HCT116 (cell line): ENCODE data around the gene TMEM186. TPM values are rescaled to one million over a fixed set of nuclear protein-coding genes. Genes with fewer than 3 reads are reported as not detected.

Experiments
- ATAC-seq: fragments of 200-7000 bp; cut with Tn5 transposase; 2 replicates; pipeline ENCODE4 v1.9.1; 2020; ENCODE audit warnings: mild to moderate bottlenecking, moderate library complexity
- BruUV-seq: library from RNA; stranded (reverse); fragments of 400-500 nt; replicated peaks from 2 replicates; lab custom pipeline; 2021; lab: Mats Ljungman, UMichigan
- CTCF ChIA-PET: fragments of 300-600 bp; sonication (Branson Sonifier 250); formaldehyde crosslinking; loops from one replicate; lab custom pipeline; 2021; ENCODE audit warnings: antibody characterized with exemption; lab: Charles Lee
- POLR2A ChIA-PET: fragments of 300-600, 350-600 bp; sonication (Branson Sonifier 250); formaldehyde crosslinking; loops from one replicate; lab custom pipeline; 2021; ENCODE audit warnings: antibody characterized with exemption; lab: Charles Lee
- RAD21 ChIA-PET, 2 experiments: fragments of 300-600 bp; sonication (Branson Sonifier 250); formaldehyde crosslinking; loops; one replicate each; lab custom pipeline; 2023; ENCODE audit warnings: low total read pairs in 2 of 2; ENCODE audit not compliant: uncharacterized antibody in 2 of 2, unreplicated experiment in 2 of 2, low non-redundant PET in 1 of 2; lab: Charles Lee
- DNase-seq: peaks from one replicate; pipeline ENCODE4 v3.0.0-alpha.2; 2010; ENCODE audit warnings: low read depth, low spot score
- H2AFZ ChIP-seq: fragments of 200-600 bp; shearing (Covaris generic), sonication (generic); 2 replicates; pipeline ENCODE4 v1.6.1; 2017; ENCODE audit warnings: low read depth, mixed run types, mixed read lengths, antibody characterized with exemption, low read length; ENCODE audit not compliant: poor library complexity, severe bottlenecking
- H3K27ac ChIP-seq: 2 replicates; pipeline ENCODE4 v1.5.1; 2012; ENCODE audit warnings: low read depth, low read length
- H3K27me3 ChIP-seq: fragments of 200-600 bp; sonication (generic); 2 replicates; pipeline ENCODE4 v1.6.1; 2016; ENCODE audit warnings: mixed run types, low read length, mixed read lengths; ENCODE audit not compliant: insufficient read depth
- H3K36me3 ChIP-seq, 2 experiments: fragments of 200-500 bp in 1 of 2; fragments of 200-600 bp in 1 of 2; sonication (Bioruptor generic) in 1 of 2; sonication (generic) in 1 of 2; 2 replicates each; pipeline versions ENCODE4 v1.5.1 to v1.6.1; 2014 to 2016; ENCODE audit warnings: low read length in 2 of 2, inconsistent platforms in 1 of 2, mixed read lengths in 1 of 2, mixed run types in 1 of 2; ENCODE audit not compliant: insufficient read depth in 2 of 2, control insufficient read depth in 1 of 2
- H3K4me1 ChIP-seq, 2 experiments: fragments of 200-600 bp in 1 of 2; sonication (generic) in 1 of 2; 2 replicates each; pipeline versions ENCODE4 v1.5.1 to v1.6.1; 2012 to 2017; ENCODE audit warnings: low read length in 2 of 2, inconsistent platforms in 1 of 2, mild to moderate bottlenecking in 1 of 2, mixed read lengths in 1 of 2, mixed run types in 1 of 2, moderate library complexity in 1 of 2; ENCODE audit not compliant: insufficient read depth in 2 of 2, control insufficient read depth in 1 of 2
- H3K4me2 ChIP-seq: fragments of 200-600 bp; sonication (generic); 2 replicates; pipeline ENCODE4 v1.6.1; 2017; ENCODE audit warnings: mixed run types, low read length, mixed read lengths
- H3K4me3 ChIP-seq, 2 experiments: fragments of 200-600 bp in 1 of 2; sonication (generic) in 1 of 2; replicated peaks in 1 of 2; 2 replicates each; pipeline ENCODE4 v1.5.1; 2011 to 2016; ENCODE audit warnings: low read length in 2 of 2, control low read depth in 1 of 2, low read depth in 1 of 2, mild to moderate bottlenecking in 1 of 2, mixed read lengths in 1 of 2, mixed run types in 1 of 2
- H3K79me2 ChIP-seq: fragments of 200-600 bp; sonication (generic); 2 replicates; pipeline ENCODE4 v1.6.1; 2017; ENCODE audit warnings: mild to moderate bottlenecking, mixed run types, low read length, moderate library complexity, mixed read lengths; ENCODE audit not compliant: insufficient read depth
- H3K9ac ChIP-seq: fragments of 200-600 bp; sonication (generic); 2 replicates; pipeline ENCODE4 v1.6.1; 2016; ENCODE audit warnings: low read length, mixed read lengths
- H3K9me2 ChIP-seq: fragments of 200-600 bp; sonication (generic), shearing (Covaris generic); 2 replicates; pipeline ENCODE4 v1.6.1; 2017; ENCODE audit warnings: mixed run types, mild to moderate bottlenecking, moderate library complexity; ENCODE audit not compliant: insufficient read depth
- H3K9me3 ChIP-seq, 2 experiments: fragments of 200-500 bp in 1 of 2; fragments of 200-600 bp in 1 of 2; sonication (Bioruptor generic) in 1 of 2; sonication (generic) in 1 of 2; 2 replicates each; pipeline ENCODE4 v1.6.1; 2014 to 2017; ENCODE audit warnings: low read length in 2 of 2, mixed read lengths in 2 of 2, inconsistent platforms in 1 of 2, low read depth in 1 of 2, mild to moderate bottlenecking in 1 of 2, mixed run types in 1 of 2, moderate library complexity in 1 of 2; ENCODE audit not compliant: control insufficient read depth in 1 of 2, insufficient read depth in 1 of 2
- H4K20me1 ChIP-seq: fragments of 200-600 bp; sonication (generic), shearing (Covaris generic); 2 replicates; pipeline ENCODE4 v1.6.1; 2017; ENCODE audit warnings: mixed run types, mild to moderate bottlenecking, moderate library complexity; ENCODE audit not compliant: insufficient read depth
- CBX3 ChIP-seq: IDR thresholded peaks from 2 replicates; pipeline ENCODE4 v1.6.1; 2012; ENCODE audit warnings: low read depth
- EGR1 ChIP-seq: IDR thresholded peaks from 2 replicates; pipeline ENCODE4 v1.6.1; 2012; ENCODE audit warnings: low read depth
- EZH2 ChIP-seq: fragments of 200-600 bp; sonication (generic); IDR thresholded peaks from 2 replicates; pipeline ENCODE4 v1.6.1; 2017; ENCODE audit warnings: antibody characterized with exemption, mixed run types
- FOSL1 ChIP-seq: IDR thresholded peaks from 2 replicates; pipeline ENCODE4 v1.6.1; 2012; ENCODE audit warnings: low read depth
- POLR2A ChIP-seq: IDR thresholded peaks from 2 replicates; pipeline ENCODE4 v1.7.0; 2011; ENCODE audit warnings: borderline replicate concordance; ENCODE audit not compliant: insufficient read depth, insufficient read length; ENCODE audit errors: extremely low read depth
- POLR2AphosphoS5 ChIP-seq: IDR thresholded peaks from 2 replicates; pipeline ENCODE4 v1.6.1; 2011; ENCODE audit warnings: mild to moderate bottlenecking, low read depth, low read length, moderate library complexity
- intact Hi-C: fragments of 100-400 bp; cut with micrococcal nuclease; formaldehyde crosslinking; loops from 2 replicates; pipeline ENCODE4 v1.10.0; 2022
- total RNA-seq: library from RNA; stranded (reverse); gene quantifications from one replicate; pipeline ENCODE4 v1.2.1, GENCODE V29; 2021; ENCODE audit not compliant: unreplicated experiment
- TF ChIP-seq, protein P1 (sequence below): IDR thresholded peaks from 2 replicates; pipeline ENCODE4 v1.6.1; 2012
- TF ChIP-seq, protein P2 (sequence below): IDR thresholded peaks from 2 replicates; pipeline ENCODE4 v1.6.1; 2011; ENCODE audit warnings: mild to moderate bottlenecking, low read length, moderate library complexity; ENCODE audit not compliant: insufficient replicate concordance; ENCODE audit errors: extremely low read depth

The TMEM186 gene
- total RNA-seq, 1 experiment from 2014 or later, result 14.0 TPM

DNA sequence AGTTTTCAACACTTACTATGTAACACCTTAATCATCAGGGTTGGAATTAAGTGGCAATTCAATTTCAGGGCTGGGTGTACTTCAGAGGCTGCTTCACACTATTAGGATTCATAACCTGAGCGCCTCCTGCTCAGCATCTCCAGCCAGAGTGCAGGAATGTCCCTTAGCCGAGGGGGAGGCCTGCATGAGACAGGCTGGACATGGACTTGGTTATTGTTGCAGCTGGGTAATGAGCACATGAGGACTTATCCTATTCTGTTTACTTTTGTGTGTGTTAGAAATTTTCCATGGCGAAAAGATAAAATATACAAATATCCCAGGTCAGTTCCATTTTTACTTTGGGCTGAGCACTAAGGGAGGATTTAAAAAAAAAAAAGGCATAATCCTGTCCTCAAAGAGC, 10.6 kb upstream of the TMEM186 start:
- BruUV-seq, result no TSS peak
- Histone ChIP-seq H3K79me2 (peaks cover 82% of the 10 kb centered on the region), H2AFZ (no peak overlapping the region), H3K9me3 (no peaks in the 10 kb centered on the region), H3K4me2 (no peak overlapping the region), H4K20me1 (0 out of 2 replicates have a peak, but pooled peaks cover 6% of the 10 kb centered on the region), H3K27me3 (no peaks in the 10 kb centered on the region), H3K9ac (no peak overlapping the region), H3K4me3 (no peak overlapping the region), H3K4me1 (no peaks in the 10 kb centered on the region), H3K27ac (no peak overlapping the region), H3K36me3 (peaks cover 59 to 67% of the 10 kb centered on the region in 2 experiments), H3K9me2 (no peaks in the 10 kb centered on the region)
- RAD21 ChIA-PET, result no interaction called here
- CTCF ChIA-PET, result no interaction called here
- intact Hi-C loops, result no loop called here
- TF ChIP-seq CBX3 (no peak), POLR2A (no peak), FOSL1 (no peak), EGR1 (no peak)
- TF ChIP-seq, protein P1, sequence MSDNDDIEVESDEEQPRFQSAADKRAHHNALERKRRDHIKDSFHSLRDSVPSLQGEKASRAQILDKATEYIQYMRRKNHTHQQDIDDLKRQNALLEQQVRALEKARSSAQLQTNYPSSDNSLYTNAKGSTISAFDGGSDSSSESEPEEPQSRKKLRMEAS, result no peak
- ATAC-seq (no peak), DNase-seq (no peak)
- POLR2A ChIA-PET, result no interaction called here

DNA sequence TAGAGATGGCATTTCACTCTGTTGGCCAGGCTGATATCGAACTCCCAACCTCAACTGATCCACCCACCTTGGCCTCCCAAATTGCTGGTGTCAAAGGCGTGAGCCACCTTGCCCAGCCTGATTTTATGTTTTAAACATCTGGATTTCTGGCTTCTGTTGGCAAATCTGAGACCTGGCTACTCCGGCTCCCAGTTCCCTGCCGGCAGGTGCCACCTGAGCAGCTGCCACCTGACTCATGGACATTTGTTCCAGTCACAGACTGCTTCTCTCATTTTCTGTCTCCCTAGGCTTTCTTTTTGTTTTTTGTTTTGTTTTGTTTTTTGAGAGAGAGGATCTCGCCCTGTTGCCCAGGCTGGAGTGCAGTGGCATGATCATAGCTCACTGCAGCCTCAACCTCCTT, 9.8 kb upstream of the TMEM186 start:
- Histone ChIP-seq H3K9me3 (no peaks in the 10 kb centered on the region), H3K27me3 (no peaks in the 10 kb centered on the region), H3K79me2 (peaks cover 86% of the 10 kb centered on the region), H3K27ac (no peak overlapping the region), H3K4me2 (no peak overlapping the region), H3K36me3 (peaks cover 62 to 67% of the 10 kb centered on the region in 2 experiments), H3K4me1 (no peaks in the 10 kb centered on the region), H4K20me1 (0 out of 2 replicates have a peak, but pooled peaks cover 6% of the 10 kb centered on the region), H3K9ac (no peak overlapping the region), H3K9me2 (no peaks in the 10 kb centered on the region), H3K4me3 (no peak overlapping the region), H2AFZ (no peak overlapping the region)
- CTCF ChIA-PET, result no interaction called here
- POLR2A ChIA-PET, result no interaction called here
- no TSS peak for BruUV-seq
- TF ChIP-seq, protein P2, sequence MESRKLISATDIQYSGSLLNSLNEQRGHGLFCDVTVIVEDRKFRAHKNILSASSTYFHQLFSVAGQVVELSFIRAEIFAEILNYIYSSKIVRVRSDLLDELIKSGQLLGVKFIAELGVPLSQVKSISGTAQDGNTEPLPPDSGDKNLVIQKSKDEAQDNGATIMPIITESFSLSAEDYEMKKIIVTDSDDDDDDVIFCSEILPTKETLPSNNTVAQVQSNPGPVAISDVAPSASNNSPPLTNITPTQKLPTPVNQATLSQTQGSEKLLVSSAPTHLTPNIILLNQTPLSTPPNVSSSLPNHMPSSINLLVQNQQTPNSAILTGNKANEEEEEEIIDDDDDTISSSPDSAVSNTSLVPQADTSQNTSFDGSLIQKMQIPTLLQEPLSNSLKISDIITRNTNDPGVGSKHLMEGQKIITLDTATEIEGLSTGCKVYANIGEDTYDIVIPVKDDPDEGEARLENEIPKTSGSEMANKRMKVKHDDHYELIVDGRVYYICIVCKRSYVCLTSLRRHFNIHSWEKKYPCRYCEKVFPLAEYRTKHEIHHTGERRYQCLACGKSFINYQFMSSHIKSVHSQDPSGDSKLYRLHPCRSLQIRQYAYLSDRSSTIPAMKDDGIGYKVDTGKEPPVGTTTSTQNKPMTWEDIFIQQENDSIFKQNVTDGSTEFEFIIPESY, result no peak
- TF ChIP-seq EZH2, result no peak
- TF ChIP-seq CBX3, result no peak
- no peak for TF ChIP-seq POLR2AphosphoS5
- TF ChIP-seq, protein P1, result no peak
- RAD21 ChIA-PET, result no interaction called here
- intact Hi-C loops, result no loop called here
- ATAC-seq (no peak), DNase-seq (no peak)
